ENCODE results near the gene ZNF627.

ZNF627 gene

DNA sequence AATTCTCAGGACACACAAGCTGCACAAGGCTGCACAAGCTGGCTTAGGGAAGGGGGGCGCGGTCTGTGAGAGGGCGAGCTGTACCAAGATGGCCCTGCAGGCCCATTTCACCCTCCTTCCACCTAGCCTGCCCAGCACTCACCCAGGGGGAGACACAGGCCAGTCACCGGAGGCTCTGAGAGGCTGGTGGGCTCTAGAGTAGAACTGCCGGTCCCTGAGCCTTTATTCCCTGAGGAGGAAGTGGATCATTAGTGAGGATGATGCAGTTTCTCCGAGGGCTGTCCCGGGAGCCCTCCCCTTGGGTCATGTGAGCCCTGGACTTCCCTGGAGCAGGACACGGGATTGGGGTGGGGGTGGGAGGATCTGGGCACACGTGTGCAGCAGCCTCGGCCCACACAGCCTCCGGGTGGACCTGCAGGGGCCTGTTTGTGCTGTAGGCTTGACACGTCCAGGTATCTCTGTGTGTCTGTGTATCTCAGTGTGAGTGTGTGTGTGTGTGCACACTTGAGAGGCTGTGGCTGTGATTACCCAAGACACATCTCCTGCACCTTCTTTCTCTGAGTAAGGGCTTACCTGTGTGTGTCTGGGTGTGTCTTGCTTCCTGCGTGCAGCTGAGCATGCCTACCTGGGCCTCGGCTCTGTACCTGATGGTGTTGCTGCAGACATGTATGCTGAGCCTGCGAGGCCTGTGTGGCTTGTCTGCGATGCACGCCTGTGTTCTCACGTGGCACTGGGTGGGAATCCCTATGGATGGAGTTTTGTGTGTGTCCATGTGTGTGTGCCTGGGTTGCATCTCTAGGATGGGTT lies 19.6 kb upstream of the ZNF627 start, which contains the start of gene ACP5:
ACP5 (minus strand) TSS at position 195 of the 807 bp plus-strand sequence. CDS start 328 bp downstream, outside the sequence.
- H3K4me1 ChIP-seq (ENCODE audit: insufficient read depth, low read length), result no peaks in the 10 kb centered on the region
- no peaks in the 10 kb centered on the region for H3K36me3 ChIP-seq (ENCODE audit: insufficient read depth, low read length)
- H3K9ac ChIP-seq (ENCODE audit: low read length), result no peak within 1 kb of the TSS
- peak within 1 kb of the TSS; percentile 32 for H3K27ac ChIP-seq (ENCODE audit: low read depth, low read length)
- no peaks in the 10 kb centered on the region for H3K9me3 ChIP-seq (ENCODE audit: low read length)
- H3K27me3 ChIP-seq (ENCODE audit: control insufficient read depth in 1 of 2, insufficient read depth in 2 of 2, low read length in 2 of 2), result peaks cover 0 to 14% of the 10 kb centered on the region in 2 donors
- H3K4me3 ChIP-seq (ENCODE audit: low read depth in 1 of 2, low read length in 2 of 2), result peak within 1 kb of the TSS; percentile 27 to 32

DNA sequence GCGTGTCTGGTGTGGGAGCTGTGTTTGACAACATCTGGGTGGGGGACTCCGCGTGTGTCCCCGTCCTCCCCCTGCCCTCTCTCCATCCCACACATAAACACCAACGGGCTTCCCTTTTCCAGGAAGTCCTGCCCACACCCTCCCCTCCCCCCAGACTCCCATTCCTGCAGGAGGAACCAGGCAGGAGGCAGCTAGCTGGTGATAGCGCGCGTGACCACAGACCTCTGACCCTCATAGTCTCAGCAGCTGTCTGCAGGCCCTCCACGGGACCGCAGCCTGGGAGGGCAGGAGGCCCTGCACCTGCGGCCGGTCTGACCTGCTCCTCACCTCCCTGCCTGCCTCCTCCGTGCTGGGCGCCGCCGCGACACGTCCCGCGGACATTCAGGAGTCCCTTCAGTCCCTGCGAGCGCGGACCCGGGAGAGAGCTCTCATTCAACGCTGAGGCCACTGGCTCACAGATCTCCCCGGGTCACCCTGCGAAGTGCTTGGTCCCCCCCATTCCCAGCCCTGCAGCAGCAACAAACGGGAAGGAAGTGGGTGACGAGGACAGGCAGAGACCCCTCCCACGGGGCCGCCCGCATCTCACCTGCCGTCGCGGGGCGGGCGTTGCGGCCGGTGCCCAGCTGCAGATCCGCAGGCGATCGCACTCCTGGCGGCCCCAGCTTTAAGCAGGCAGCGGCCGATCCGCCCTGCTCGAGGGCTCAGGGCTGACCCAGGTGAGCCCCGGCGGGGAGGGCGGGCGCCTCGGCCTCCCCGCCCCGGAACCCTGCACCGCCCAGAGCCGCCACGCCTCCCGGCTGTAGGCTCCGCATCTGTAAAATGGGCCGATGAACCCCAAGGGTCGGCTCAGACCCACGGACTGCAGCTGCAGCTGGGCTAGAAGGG lies 18.8 kb upstream of the ZNF627 start:
- H3K9me3 ChIP-seq (ENCODE audit: low read length), result no peaks in the 10 kb centered on the region
- no peak overlapping the region for H3K9ac ChIP-seq (ENCODE audit: low read length)
- no peaks in the 10 kb centered on the region for H3K36me3 ChIP-seq (ENCODE audit: insufficient read depth, low read length)
- H3K4me3 ChIP-seq (ENCODE audit: low read depth in 1 of 2, low read length in 2 of 2), result peak overlapping the region; percentile 27 to 32
- no peaks in the 10 kb centered on the region for H3K4me1 ChIP-seq (ENCODE audit: insufficient read depth, low read length)
- H3K27ac ChIP-seq (ENCODE audit: low read depth, low read length), result no peak overlapping the region
- H3K27me3 ChIP-seq (ENCODE audit: control insufficient read depth in 1 of 2, insufficient read depth in 2 of 2, low read length in 2 of 2), result peaks cover 0 to 14% of the 10 kb centered on the region in 2 donors

DNA sequence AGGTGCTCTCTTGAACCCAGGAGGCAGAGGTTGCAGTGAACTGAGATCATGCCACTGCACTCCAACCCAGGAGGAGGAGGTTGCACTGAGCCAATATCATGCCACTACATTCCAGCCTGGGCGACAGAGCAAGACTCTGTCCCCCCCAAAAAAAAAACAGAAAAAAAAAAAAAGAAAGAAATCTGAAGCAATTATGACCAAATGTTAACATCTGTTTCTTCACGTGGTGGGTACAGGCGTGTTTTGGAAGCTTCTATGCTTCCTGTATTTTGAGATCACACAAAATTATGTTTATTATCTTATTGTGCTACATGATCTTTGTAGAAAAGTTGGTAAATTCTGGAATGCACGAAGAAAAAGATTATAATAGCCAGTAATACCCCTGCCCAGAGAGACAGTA lies 17.2 kb upstream of the ZNF627 start:
- no peak overlapping the region for H3K9ac ChIP-seq (ENCODE audit: low read length)
- H3K27ac ChIP-seq (ENCODE audit: low read depth, low read length), result no peak overlapping the region
- no peaks in the 10 kb centered on the region for H3K9me3 ChIP-seq (ENCODE audit: low read length)
- H3K27me3 ChIP-seq (ENCODE audit: control insufficient read depth in 1 of 2, insufficient read depth in 2 of 2, low read length in 2 of 2), result peaks cover 0 to 14% of the 10 kb centered on the region in 2 donors
- H3K4me3 ChIP-seq (ENCODE audit: low read depth in 1 of 2, low read length in 2 of 2), result no peak overlapping the region
- no peaks in the 10 kb centered on the region for H3K36me3 ChIP-seq (ENCODE audit: insufficient read depth, low read length)
- H3K4me1 ChIP-seq (ENCODE audit: insufficient read depth, low read length), result no peaks in the 10 kb centered on the region

DNA sequence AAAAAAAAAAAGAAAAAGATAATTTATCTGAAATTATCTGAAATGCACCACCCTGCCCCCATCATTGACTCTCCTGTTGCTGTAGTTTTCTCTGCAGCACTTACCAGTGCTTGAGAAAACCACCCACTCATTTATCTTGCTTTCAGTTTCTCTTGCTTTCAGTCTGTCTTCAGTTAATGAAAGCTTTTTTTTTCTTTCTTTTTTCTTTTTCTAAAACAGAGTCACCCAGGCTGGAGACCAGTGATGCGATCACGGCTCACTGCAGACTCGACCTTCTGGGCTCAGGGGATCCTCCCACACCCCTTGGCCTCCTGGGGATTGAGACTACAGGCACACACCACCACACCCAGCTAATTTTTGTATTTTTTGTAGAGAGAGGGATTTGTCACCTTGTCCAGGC lies 15.5 kb upstream of the ZNF627 start:
- H3K4me1 ChIP-seq (ENCODE audit: insufficient read depth, low read length), result no peaks in the 10 kb centered on the region
- no peaks in the 10 kb centered on the region for H3K36me3 ChIP-seq (ENCODE audit: insufficient read depth, low read length)
- no peak overlapping the region for H3K4me3 ChIP-seq (ENCODE audit: low read depth in 1 of 2, low read length in 2 of 2)
- H3K27ac ChIP-seq (ENCODE audit: low read depth, low read length), result no peak overlapping the region
- H3K9ac ChIP-seq (ENCODE audit: low read length), result no peak overlapping the region
- peaks cover 0 to 14% of the 10 kb centered on the region in 2 donors for H3K27me3 ChIP-seq (ENCODE audit: control insufficient read depth in 1 of 2, insufficient read depth in 2 of 2, low read length in 2 of 2)
- H3K9me3 ChIP-seq (ENCODE audit: low read length), result no peaks in the 10 kb centered on the region

DNA sequence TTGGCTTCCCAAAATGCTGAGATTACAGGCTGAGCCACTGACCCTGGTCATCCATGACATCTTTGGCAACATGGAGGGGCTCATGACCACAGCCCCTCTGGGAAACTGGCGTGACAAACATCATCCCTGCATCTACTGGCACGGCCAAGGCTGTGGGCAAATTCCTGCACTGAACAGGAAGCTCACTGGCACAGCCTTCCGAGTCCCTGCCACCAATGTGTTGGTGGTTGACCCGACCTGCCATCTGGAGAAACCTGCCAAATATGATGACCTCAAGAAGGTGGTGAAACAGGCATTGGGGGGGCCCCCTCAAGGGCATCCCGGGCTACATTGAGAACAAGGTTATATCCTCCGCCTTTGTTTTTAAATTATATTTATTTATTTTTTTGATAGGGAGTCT lies 11.0 kb upstream of the ZNF627 start:
- no peaks in the 10 kb centered on the region for H3K36me3 ChIP-seq (ENCODE audit: insufficient read depth, low read length)
- H3K9me3 ChIP-seq (ENCODE audit: low read length), result no peaks in the 10 kb centered on the region
- no peak overlapping the region for H3K4me3 ChIP-seq (ENCODE audit: low read depth in 1 of 2, low read length in 2 of 2)
- no peak overlapping the region for H3K9ac ChIP-seq (ENCODE audit: low read length)
- no peak overlapping the region for H3K27ac ChIP-seq (ENCODE audit: low read depth, low read length)
- H3K4me1 ChIP-seq (ENCODE audit: insufficient read depth, low read length), result no peaks in the 10 kb centered on the region
- H3K27me3 ChIP-seq (ENCODE audit: control insufficient read depth in 1 of 2, insufficient read depth in 2 of 2, low read length in 2 of 2), result no peaks in the 10 kb centered on the region

DNA sequence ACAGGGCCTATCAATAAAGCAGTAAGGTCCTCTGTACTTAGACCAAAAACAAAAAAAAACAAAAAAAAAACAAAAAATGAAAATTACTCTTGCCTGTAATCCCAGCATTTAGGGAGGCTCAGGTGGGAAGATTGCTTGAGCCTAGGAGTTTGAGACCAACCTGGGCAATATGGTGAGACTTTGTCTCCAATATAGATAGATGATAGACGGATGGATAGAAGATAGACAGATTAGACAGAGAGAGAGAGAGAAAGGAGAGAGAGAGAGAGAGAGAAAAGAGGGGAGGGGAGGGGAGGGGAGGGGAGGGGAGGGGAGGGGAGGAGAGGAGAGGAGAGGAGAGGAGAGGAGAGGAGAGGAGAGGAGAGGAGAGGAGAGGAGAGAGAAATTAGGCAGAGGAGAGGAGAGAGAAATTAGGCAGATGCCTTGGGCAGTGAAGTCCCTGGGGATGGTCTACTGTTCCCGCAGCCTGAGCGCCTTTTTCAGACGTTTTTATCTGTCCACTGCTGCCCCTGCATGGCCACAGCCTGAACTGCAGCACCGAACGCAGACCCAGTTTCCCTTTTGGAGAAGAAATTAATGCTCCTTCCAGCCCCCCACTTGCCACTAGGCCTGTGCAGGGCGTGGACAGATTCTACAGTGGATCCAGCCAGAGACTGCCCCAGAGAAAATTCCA lies 9.8 kb upstream of the ZNF627 start:
- Histone ChIP-seq H3K4me3 (ENCODE audit: low read depth in 1 of 2, low read length in 2 of 2) (peak overlapping the region in 1 of 2 donors; percentile 33), H3K27ac (ENCODE audit: low read depth, low read length) (no peak overlapping the region), H3K27me3 (ENCODE audit: control insufficient read depth in 1 of 2, insufficient read depth in 2 of 2, low read length in 2 of 2) (no peaks in the 10 kb centered on the region), H3K9me3 (ENCODE audit: low read length) (no peaks in the 10 kb centered on the region), H3K9ac (ENCODE audit: low read length) (no peak overlapping the region), H3K4me1 (ENCODE audit: insufficient read depth, low read length) (no peaks in the 10 kb centered on the region), H3K36me3 (ENCODE audit: insufficient read depth, low read length) (no peaks in the 10 kb centered on the region)

DNA sequence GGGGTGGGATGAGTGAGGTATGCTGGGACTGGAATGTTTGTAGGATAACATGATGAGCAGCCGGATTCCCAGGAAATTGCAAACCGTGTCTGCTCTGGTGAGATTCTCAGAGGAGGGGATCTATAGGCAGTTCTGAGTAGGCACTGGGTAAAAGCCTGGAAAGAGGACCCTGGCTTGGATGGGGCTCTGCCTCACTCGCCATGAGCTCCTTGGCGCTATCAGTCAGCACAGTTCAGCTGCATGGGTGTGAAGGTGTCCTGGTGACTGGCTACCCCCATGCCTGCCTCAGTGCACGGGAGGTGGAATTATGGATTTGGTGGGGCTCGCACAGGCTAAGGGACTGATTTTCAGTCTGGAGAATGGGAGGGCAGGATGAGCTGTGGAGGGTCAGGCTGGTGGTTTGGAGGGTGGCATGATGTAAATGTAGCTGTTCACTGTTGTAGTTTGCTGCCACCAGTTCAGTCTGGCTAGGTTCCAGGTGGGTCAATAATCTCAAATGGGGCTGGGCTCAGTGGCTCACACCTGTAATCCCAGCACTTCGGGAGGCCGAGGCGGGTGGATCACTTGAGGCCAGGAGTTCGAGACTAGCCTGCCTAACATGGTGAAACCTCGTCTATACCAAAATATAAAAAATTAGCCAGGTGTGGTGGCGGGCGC lies 9.2 kb upstream of the ZNF627 start:
- Histone ChIP-seq H3K4me1 (ENCODE audit: insufficient read depth, low read length) (no peaks in the 10 kb centered on the region), H3K36me3 (ENCODE audit: insufficient read depth, low read length) (no peaks in the 10 kb centered on the region), H3K9ac (ENCODE audit: low read length) (no peak overlapping the region), H3K9me3 (ENCODE audit: low read length) (no peaks in the 10 kb centered on the region), H3K4me3 (ENCODE audit: low read depth in 1 of 2, low read length in 2 of 2) (peak overlapping the region in 1 of 2 donors; percentile 33), H3K27me3 (ENCODE audit: control insufficient read depth in 1 of 2, insufficient read depth in 2 of 2, low read length in 2 of 2) (no peaks in the 10 kb centered on the region), H3K27ac (ENCODE audit: low read depth, low read length) (no peak overlapping the region)

DNA sequence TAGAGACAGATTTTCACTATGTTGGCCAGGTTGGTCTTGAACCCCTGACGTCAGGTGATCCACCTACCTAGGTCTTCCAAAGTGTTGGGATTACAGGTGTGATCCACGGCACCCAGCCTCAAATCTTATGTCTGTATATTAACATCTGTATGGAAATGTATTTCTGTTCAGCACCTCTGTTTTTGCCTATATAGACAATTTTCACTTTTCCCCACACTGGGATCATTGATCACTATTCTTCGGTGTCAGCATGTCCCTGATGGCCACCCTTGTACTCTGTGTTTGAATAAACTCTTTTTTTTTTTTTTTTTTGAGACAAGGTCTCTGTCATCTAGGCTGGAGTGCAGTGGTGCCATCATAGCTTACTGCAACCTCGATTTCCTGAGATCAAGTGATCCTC lies 3.2 kb upstream of the ZNF627 start:
- Histone ChIP-seq H3K27me3 (ENCODE audit: control insufficient read depth in 1 of 2, insufficient read depth in 2 of 2, low read length in 2 of 2) (no peaks in the 10 kb centered on the region), H3K36me3 (ENCODE audit: insufficient read depth, low read length) (peaks cover 4% of the 10 kb centered on the region), H3K4me1 (ENCODE audit: insufficient read depth, low read length) (peaks cover 8% of the 10 kb centered on the region), H3K27ac (ENCODE audit: low read depth, low read length) (no peak overlapping the region), H3K9ac (ENCODE audit: low read length) (no peak overlapping the region), H3K4me3 (ENCODE audit: low read depth in 1 of 2, low read length in 2 of 2) (no peak overlapping the region), H3K9me3 (ENCODE audit: low read length) (no peaks in the 10 kb centered on the region)

DNA sequence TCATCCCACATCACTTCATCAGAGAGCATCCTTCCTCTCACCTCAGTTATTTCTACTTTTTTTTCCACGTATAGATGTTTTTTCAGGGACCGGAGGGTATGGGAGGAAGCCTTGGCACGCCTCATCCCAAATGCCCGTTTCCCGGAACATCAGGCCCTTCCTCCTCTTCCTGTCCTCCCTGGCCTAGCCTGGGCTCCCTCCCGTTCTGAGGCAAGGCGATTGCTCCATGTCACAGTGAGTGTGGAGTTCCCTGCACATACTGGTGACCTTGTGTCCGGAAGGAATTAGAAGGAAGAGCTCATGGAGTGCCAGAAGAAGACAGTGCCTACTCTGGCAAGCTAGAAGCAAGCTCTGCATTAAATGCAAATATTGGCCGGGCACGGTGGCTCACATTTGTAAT lies 1.1 kb upstream of the ZNF627 start:
- Histone ChIP-seq H3K27ac (ENCODE audit: low read depth, low read length) (no peak overlapping the region), H3K9me3 (ENCODE audit: low read length) (no peaks in the 10 kb centered on the region), H3K27me3 (ENCODE audit: control insufficient read depth in 1 of 2, insufficient read depth in 2 of 2, low read length in 2 of 2) (no peaks in the 10 kb centered on the region), H3K4me3 (ENCODE audit: low read depth in 1 of 2, low read length in 2 of 2) (no peak overlapping the region), H3K9ac (ENCODE audit: low read length) (no peak overlapping the region), H3K4me1 (ENCODE audit: insufficient read depth, low read length) (peaks cover 11% of the 10 kb centered on the region), H3K36me3 (ENCODE audit: insufficient read depth, low read length) (peaks cover 9% of the 10 kb centered on the region)

DNA sequence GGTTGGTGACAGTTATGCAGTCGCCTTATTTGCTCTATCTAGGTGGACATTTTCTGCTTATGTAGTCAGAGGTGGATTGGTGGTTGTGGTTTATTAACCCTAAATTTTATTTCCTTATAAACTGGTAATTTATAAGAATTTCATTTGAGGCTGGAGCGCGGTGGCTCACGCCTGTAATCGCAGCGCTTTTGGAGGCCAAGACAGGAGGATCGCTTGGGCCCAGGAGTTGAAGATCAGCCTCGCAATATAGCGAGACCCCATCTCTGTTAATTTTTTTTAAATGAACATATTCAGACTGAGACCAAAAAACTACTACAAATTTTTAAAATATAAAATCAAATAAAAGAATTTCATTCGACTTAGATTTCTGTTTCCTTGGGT lies 810 bp downstream of the ZNF627 start:
- Histone ChIP-seq H3K9me3 (ENCODE audit: low read length) (no peaks in the 10 kb centered on the region), H3K9ac (ENCODE audit: low read length) (peak overlapping the region; percentile 68), H3K4me1 (ENCODE audit: insufficient read depth, low read length) (peaks cover 11% of the 10 kb centered on the region), H3K4me3 (ENCODE audit: low read depth in 1 of 2, low read length in 2 of 2) (peak overlapping the region; percentile 81 to 98), H3K27me3 (ENCODE audit: control insufficient read depth in 1 of 2, insufficient read depth in 2 of 2, low read length in 2 of 2) (no peaks in the 10 kb centered on the region), H3K36me3 (ENCODE audit: insufficient read depth, low read length) (peaks cover 9% of the 10 kb centered on the region), H3K27ac (ENCODE audit: low read depth, low read length) (peak overlapping the region; percentile 94)

DNA sequence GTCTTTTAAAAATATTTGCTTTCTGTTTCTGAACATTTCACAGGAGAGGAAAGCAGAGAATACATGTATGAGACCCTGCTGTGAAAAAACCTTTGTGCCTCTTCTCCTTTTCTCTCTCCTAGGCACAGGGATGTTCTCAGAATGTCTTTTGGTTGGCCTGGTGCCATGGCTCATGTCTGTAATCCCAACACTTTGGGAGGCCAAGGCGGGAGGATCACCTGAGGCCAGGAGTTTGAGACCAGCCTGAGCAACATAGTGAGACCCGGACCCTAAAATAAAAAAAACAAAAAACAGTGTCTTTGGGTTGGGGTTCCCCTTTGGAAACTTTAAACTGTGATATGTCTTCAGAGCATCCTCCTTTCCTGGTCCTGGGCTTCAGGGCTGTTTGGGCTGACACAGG lies 1.5 kb downstream of the ZNF627 start:
- Histone ChIP-seq H3K36me3 (ENCODE audit: insufficient read depth, low read length) (peaks cover 9% of the 10 kb centered on the region), H3K27ac (ENCODE audit: low read depth, low read length) (no peak overlapping the region), H3K4me3 (ENCODE audit: low read depth in 1 of 2, low read length in 2 of 2) (no peak overlapping the region), H3K27me3 (ENCODE audit: control insufficient read depth in 1 of 2, insufficient read depth in 2 of 2, low read length in 2 of 2) (no peaks in the 10 kb centered on the region), H3K9ac (ENCODE audit: low read length) (no peak overlapping the region), H3K4me1 (ENCODE audit: insufficient read depth, low read length) (peaks cover 11% of the 10 kb centered on the region), H3K9me3 (ENCODE audit: low read length) (no peaks in the 10 kb centered on the region)
